ENCODE measurements around the gene SNUPN.
"Not testable (repeated sequence)": the region's sequence is repeated elsewhere in the genome, so short reads cannot be mapped to it uniquely, and the experiment has no call there.

SNUPN gene

DNA sequence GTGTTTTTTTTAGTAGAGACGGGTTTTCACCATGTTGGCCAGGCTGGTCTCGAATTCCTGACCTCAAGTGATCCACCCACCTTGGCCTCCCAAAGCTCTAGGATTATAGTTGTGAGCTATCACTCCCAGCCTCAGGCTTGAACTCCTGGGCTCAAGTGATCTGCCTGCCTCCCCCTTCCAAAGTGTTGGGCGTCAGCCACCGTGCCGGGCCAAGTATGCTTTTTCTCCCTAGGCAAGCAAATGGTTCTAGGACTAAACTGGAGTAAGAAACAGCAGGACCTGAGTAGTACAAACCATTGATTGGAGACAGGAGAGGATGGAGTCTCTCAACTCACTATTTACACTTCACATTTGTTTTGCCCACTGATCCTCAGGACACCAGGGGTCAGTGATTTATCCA is 41.8 kb downstream of the SNUPN start:
- DNase-seq (ENCODE audit: low spot score): no peak

DNA sequence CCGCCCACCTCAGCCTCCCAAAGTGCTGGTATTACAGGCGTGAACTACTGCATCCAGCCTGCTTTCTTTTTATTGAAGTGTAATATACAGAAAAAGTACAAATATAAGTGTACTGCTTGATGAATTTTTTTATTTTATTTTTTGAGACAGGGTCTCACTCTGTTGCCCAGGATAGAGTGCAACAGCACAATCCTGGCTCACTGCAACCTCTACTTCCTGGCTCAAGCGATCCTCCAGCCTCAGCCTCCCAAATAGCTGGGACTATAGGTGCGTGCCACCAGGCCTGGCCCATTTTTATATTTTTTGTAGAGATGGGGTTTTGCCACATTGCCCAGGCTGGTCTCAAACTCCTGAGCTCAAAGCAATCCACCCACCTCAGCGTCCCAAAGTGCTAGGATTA is 42.6 kb downstream of the SNUPN start:
- not testable (repeated sequence) for DNase-seq (ENCODE audit: low spot score)

DNA sequence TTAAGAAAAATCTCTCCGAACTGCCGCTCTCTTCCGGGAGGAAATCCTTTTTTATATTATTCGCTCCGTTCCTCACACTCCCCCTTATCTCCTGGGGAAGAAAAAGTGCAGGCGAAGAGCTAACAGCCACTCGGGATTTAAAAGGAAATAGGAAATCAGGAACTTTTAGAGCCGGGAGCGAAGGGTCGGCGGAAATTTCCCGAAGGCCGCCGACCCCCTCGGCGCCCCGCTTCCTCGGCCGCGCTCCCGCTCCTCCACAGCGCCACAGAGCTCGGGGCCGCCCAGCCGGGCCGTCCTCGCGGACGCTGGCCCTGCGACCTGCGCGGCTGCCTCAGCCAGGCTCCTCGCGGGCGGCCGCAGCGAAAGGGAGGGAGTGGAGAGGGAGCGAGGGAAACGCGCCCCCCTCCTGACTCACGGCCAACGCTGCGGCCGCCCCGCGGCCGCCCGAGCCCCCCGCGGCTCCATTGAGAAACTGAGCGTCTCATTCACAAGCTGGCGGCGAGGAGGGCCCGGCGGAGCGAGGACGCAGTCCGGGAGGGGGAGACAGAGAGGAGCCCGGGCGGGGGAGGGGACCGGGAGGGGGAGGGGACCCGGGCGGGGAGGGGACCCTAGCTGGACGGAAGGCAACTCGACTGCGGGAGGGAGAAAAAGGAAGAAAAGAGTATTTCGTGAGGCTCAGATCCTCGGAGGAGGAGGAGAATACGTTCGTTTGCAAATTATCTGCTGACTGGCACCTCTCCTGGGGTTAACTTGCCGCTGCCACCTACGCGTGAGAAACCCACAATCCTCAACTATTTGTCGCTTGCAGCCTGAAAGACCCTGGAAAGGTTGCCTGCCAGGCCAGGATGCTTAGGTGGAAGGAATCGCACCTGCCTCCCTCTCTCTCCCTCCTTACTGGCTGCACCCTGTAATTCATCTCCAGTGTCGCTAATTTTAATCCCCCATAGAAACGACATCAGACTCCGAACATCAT is 46.3 kb downstream of the SNUPN start, which contains the start of gene PTPN9:
Gene PTPN9, minus strand, starts transcription at position 368 of the 973 bp plus-strand sequence. CDS start 539 bp downstream, outside the sequence.
- DNase-seq (ENCODE audit: low spot score): peak; percentile 60

DNA sequence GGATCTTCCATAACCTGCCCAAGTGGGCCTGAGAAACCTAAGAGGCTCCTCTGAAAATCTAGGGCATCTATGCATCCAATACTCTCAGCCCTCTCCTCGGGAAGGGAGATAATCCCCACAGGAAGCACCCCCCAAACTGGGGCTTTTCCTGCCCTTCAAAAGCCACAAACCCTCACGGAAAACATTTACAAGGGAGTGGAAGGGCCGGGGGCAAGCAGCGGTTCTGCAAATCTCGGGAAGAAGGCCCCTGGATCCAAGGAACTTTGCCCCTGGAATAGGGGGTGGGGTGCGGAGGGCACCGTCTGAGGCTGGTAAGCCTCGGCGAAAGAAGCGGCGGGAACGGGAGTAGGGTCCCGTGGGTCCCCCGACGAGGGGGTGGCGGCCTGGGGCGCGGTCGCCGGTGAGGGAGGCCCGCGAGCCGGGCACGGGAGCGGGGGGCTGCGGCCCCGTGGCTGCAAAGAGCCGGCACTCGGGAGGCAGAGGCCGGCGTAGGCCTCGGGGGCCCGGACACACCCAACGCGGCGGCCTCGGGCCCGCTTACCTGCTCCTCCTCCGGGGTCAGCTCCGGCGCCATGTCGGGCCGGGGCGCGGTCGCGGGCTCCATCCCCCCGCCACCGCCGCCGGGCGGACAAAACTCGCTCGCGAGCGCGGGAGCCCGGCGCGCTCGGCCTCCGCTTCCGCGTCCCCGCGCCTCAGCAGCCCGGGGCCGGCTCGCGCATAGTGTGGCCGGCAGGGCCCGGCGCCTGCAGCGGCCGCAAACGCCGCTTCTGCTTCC is 47.2 kb downstream of the SNUPN start:
- DNase-seq (ENCODE audit: low spot score): no peak

DNA sequence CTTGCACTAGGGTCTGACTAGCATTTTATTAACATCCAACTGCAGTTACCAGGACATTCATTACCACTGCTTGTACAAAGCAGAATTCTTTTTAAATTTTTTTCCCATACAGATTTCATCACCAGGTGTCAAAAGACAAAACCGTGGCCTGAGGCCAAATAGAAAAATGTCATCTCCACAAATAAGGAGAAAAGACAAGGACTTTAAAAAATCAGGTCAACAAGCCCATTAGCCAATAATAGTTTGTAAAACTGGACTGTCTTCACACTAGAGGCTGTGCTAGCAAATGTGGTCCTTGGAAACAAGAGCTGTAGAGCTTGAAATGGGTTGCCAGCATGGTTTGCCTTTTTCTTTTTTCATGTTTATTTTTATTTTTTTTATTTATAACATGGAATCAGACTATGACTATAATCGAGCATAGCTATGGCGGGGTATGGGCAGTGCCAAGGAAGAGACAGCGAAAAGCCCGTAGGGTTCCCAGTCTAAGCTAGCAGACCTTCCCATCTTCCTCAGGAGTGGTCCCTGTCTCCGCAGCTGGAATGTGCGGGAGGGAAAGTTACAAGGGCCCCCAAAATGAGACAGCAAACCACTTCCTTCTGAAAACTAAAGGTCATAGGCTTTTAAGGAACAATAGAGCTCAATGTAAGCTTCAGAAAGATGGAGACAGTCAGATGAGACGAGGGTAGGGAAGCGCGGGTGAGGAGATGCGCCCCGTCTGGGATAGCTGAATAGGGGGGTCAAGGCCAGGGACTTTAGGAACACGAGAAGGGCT is 47.9 kb downstream of the SNUPN start:
- no peak for DNase-seq (ENCODE audit: low spot score)

DNA sequence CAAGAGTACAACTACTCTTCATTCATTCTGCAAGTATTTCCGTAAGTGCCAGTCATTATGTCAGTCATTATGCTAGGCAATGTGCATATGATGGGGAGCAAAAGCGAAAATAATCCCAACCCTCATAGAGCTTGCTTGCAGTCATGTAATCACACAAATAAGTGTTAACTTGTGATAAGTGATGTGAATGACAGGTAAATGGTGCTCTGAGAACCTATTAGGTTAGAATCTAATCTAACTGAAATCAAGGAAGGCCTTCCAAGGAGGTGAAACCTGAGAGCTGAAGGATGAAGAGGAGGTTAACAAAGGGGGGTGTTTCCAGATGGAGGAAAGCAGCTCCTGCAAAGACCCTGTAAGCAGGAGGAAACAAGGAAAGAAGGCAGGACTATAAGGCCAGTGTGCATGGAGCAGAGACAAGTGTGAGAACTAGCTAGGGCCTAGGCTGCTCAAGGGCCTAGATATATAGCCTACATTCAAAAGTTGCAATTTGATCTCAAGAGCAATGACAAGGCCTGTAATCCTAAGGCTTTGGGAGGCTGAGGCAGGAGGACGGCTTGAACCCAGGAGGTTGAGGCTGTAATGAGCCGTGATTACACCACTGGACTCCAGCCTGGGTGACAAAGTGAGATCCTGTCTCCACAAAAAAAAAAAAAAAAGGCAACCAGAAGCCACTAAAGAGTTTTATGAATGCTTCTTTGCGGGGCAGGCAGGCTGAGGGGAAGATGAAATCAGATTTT is 51.7 kb downstream of the SNUPN start:
- no peak for DNase-seq (ENCODE audit: low spot score)

DNA sequence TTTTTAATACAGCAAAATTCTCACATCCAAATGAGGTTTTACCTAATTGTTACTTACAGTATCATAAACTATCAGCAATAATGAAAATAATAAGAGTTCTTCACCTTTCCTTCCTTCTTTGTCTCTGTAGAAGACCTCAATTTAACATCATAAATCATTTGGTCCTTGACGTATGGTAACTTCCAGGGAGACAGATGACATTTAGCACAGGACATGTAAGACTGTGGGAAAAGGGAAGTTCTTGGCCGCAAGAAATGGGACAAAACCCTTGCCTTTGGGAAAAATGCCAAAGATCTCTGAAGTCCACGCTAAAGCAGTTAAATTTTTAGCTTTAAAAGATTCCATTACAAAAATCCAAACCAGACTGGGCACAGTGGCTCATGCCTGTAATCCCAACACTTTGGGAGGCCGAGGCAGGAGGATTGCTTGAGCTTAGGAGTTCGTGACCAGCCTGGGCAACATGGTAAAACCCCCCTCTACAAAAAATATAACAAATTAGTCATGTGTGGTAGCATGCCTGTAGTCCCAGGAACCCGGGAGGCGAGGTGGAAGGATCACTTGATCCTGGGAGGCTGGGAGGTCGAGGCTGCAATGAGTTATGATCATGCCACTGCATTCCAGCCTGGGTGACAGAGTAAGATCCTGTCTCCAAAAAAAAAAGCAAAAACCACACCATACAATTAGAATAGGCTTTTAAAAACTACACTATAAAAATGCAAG is 55.2 kb downstream of the SNUPN start:
- no peak for DNase-seq (ENCODE audit: low spot score)

DNA sequence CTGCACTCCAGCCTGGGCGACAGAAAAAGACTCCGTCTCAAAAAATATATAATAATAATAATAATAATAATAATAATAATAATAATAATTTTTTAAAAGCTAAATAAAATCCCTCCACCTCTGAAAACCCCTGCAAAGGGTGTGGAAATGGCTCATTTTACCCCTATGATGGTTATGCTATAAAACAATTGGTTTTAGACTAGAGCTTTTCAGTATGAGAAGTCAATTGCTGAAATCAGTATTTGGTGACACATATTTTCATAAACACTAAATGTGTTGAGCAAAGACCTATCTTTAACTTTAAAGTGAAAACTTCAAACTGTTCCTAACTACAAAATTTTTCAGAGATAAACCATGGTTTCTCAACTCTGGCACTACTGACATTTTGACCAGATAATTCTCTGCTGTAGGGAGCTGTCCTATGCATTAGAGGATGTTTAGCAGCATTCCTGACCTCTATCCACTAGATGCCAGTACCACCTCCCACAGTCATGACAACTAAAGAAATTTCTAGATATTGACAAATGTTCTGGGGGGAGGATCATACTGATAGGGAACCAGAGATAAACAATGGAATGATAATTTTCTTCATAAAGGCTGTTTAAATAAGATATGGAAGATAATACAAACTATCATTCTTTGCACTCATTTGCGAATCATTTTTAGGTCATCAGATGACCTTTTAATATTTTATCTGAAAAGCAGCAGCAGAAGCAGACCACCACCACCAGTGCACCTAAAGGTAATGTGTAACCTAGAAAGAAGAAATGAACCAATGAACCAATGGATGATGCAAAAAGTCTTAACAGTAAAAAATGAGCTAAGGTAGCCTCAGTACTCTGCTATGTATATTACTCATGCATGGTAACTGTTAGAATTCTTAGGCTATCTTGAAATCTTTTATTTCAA is 60.2 kb downstream of the SNUPN start:
- no peak for DNase-seq (ENCODE audit: low spot score)

DNA sequence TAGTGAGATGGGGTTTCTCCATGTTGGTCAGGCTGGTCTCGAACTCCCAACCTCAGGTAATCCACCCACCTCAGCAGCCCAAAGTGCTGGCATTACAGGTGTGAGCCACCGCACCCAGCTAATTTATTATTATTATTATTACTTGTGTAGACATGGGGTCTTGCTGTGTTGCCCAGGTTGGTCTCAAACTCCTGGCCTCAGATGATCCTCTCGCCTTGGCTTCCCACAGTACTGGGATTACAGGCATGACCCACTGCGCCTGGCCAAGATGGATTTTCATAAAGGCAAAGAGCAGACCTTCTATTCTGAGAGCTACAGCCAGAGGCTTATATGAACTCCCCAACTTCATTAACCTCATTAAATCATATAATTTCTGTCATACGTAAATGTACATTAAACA is 63.6 kb downstream of the SNUPN start:
- no peak for DNase-seq (ENCODE audit: low spot score)

DNA sequence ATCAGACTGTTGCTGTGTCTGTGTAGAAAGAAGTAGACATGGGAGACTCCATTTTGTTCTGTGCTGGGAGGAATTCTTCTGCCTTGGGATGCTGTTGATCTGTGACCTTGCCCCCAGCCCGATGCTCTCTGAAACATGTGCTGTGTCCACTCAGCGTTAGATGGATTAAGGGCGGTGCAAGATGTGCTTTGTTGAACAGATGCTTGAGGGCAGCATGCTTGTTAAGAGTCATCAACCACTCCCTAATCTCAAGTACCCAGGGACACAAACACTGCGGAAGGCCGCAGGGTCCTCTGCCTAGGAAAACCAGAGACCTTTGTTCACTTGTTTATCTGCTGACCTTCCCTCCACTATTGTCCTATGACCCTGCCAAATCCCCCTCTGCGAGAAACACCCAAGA is 66.2 kb downstream of the SNUPN start:
- not testable (repeated sequence) for DNase-seq (ENCODE audit: low spot score)

DNA sequence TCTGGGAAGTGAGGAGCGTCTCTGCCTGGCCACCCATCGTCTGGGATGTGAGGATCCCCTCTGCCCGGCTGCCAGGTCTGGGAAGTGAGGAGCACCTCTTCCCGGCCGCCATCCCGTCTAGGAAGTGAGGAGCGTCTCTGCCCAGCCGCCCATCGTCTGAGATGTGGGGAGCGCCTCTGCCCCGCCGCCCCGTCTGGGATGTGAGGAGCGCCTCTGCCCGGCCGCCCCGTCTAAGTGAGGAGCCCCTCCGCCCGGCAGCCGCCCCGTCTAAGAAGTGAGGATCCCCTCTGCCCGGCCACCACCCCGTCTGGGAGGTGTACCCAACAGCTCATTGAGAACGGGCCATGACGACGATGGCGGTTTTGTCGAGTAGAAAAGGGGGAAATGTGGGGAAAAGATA is 66.6 kb downstream of the SNUPN start:
- DNase-seq (ENCODE audit: low spot score): not testable (repeated sequence)

DNA sequence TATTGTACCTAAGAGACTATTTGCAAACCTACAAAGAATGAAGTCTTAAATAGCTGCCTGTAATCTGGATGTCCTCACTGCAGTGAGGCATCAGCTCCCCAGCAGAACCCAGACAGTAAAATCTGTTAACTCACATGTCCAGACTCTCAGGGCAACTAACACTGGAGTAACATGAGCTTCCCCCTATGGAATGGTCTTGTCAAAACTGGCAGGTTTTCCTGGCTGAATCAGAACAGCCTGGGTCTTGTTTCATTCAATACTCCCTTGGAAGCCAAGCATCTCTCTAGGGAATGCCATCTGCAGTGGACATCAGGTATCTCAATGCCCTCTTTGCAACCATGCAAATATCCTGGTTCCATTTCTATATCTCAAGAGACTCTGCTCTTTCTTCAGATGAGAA is 70.8 kb downstream of the SNUPN start:
- DNase-seq (ENCODE audit: low spot score): no peak

DNA sequence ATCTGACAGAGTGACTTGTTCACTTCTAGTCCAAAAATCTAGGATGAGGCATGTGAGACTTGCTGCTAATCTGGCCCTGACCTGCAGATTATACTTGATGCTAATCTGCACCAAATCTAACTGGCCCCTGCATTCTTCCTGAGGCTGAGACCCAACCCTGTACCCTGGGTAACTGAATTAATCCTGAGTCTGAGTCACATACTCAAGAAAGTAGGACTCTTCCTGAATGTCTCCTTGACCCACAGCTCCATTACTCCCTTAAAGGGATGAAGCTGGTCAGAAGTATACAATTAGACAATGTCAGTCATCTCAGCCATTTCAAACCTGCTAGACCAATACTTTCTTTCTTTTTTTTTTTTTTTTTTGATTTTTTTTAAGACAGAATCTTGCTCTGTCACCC is 71.9 kb downstream of the SNUPN start:
- DNase-seq (ENCODE audit: low spot score): no peak

DNA sequence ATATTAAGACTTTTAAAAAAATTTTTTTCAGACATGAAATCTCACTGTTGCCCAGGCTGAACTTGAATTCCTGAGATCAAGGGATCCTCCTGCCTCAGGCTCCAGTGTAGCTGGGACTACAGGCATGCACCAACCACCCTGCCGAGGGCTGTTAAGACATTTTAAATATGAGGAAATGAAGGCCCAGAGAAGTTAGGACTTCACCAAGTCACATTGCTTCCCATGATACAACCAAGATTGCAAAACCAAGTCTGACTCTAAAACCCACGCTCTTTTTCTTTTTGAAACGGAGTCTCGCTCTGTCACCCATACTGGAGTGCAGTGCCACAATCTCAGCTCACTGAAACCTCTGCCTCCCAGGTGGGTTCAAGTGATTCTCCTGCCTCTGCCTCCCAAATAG is 74.4 kb downstream of the SNUPN start:
- no peak for DNase-seq (ENCODE audit: low spot score)
